GM19035 (cell line): ENCODE measurements around the gene SLC2A6.

ENCODE experiments used
- ATAC-seq: cut with Tn5 transposase; IDR thresholded peaks from one replicate; pipeline ENCODE4 v1.9.1; 2021; ENCODE audit not compliant: unreplicated experiment

Gene SLC2A6

GRCh38 chr9:133499132-133499891 is 20.4 kb upstream of the SLC2A6 start:
- no peak for ATAC-seq

- ATAC-seq, result no peak
These were observed 18.3 kb upstream of the SLC2A6 start for GRCh38 chr9:133496861-133497842.

GRCh38 chr9:133495327-133496293 is 16.7 kb upstream of the SLC2A6 start:
- ATAC-seq, result no peak

GRCh38 chr9:133494636-133495326 is 15.9 kb upstream of the SLC2A6 start:
- no peak for ATAC-seq

- ATAC-seq, result no peak
These were observed 15.1 kb upstream of the SLC2A6 start for GRCh38 chr9:133493845-133494540.

GRCh38 chr9:133493428-133493827 is 14.5 kb upstream of the SLC2A6 start:
- ATAC-seq, result no peak

- no peak for ATAC-seq
These were observed 13.4 kb upstream of the SLC2A6 start for GRCh38 chr9:133492061-133493021.

GRCh38 chr9:133491656-133491925 is 12.7 kb upstream of the SLC2A6 start:
- no peak for ATAC-seq

GRCh38 chr9:133490865-133491655 is 12.2 kb upstream of the SLC2A6 start:
- ATAC-seq, result no peak

- no peak for ATAC-seq
These were observed 11.3 kb upstream of the SLC2A6 start for GRCh38 chr9:133490201-133490681.

- no peak for ATAC-seq
These were observed 10.6 kb upstream of the SLC2A6 start for GRCh38 chr9:133489253-133490190.

GRCh38 chr9:133488686-133489252 is 9.9 kb upstream of the SLC2A6 start:
- ATAC-seq, result no peak

GRCh38 chr9:133487331-133487725 is 8.4 kb upstream of the SLC2A6 start:
- ATAC-seq, result no peak

GRCh38 chr9:133485531-133486260 is 6.8 kb upstream of the SLC2A6 start:
- no peak for ATAC-seq

- ATAC-seq, result no peak
These were observed 6.0 kb upstream of the SLC2A6 start for GRCh38 chr9:133484671-133485437.
